Subcutaneous abdominal adipose tissue (tissue), 5 donors: Measurements from ENCODE around the gene TMEM184C.

ENCODE experiments used
- H3K27ac ChIP-seq: one replicate; pipeline ENCODE4 v1.7.0; 2013; ENCODE audit warnings: low read depth, mild to moderate bottlenecking, inconsistent platforms, low read length, moderate library complexity
- H3K27me3 ChIP-seq, 5 donors: one replicate each; pipeline ENCODE4 v1.7.0; 2013; ENCODE audit warnings: low read length in 5 of 5, inconsistent platforms in 1 of 5; ENCODE audit not compliant: control insufficient read depth in 5 of 5, insufficient read depth in 4 of 5
- H3K36me3 ChIP-seq, 5 donors: one replicate each; pipeline ENCODE4 v1.7.0; 2013; ENCODE audit warnings: low read length in 5 of 5; ENCODE audit not compliant: control insufficient read depth in 5 of 5, insufficient read depth in 5 of 5
- H3K4me1 ChIP-seq, 5 donors: one replicate each; pipeline ENCODE4 v1.7.0; 2013; ENCODE audit warnings: low read length in 5 of 5, mild to moderate bottlenecking in 3 of 5, moderate library complexity in 1 of 5; ENCODE audit not compliant: control insufficient read depth in 5 of 5, insufficient read depth in 5 of 5
- H3K4me3 ChIP-seq, 5 donors: one replicate each; pipeline ENCODE4 v1.7.0; 2013; ENCODE audit warnings: low read length in 5 of 5, low read depth in 1 of 5
- H3K9ac ChIP-seq, 5 donors: one replicate each; pipeline ENCODE4 v1.7.0; 2013; ENCODE audit warnings: low read length in 5 of 5, mild to moderate bottlenecking in 4 of 5, moderate library complexity in 3 of 5
- H3K9me3 ChIP-seq, 5 donors: one replicate each; pipeline ENCODE4 v1.7.0; 2013; ENCODE audit warnings: low read length in 5 of 5; ENCODE audit not compliant: control insufficient read depth in 5 of 5
- donor health status: healthy.
- donor health status: healthy.
- donor health status: healthy.
- donor health status: healthy.
- donor health status: healthy.

TMEM184C gene

GRCh38 chr4:147617173-147617840, at the start of gene TMEM184C:
Gene TMEM184C, plus strand, starts transcription at chr4:147617397. Its CDS starts 560 bp downstream, at chr4:147617957.
- peak within 1 kb of the TSS; percentile 77 for H3K27ac ChIP-seq
- H3K9me3 ChIP-seq = no peaks in the 10 kb centered on the region
- peak within 1 kb of the TSS; percentile 79 to 100 (median 93) for H3K9ac ChIP-seq
- H3K4me3 ChIP-seq = peak within 1 kb of the TSS; percentile 79 to 100 (median 97)
- no peaks in the 10 kb centered on the region for H3K27me3 ChIP-seq
- peaks cover 2 to 38% (median 33%) of the 10 kb centered on the region in 5 donors for H3K4me1 ChIP-seq
- peaks cover 0 to 3% (median 0%) of the 10 kb centered on the region in 5 donors for H3K36me3 ChIP-seq

GRCh38 chr4:147570616-147571015, 46.6 kb upstream of the TMEM184C start:
- Histone ChIP-seq H3K4me1 (peaks cover 0 to 4% (median 0%) of the 10 kb centered on the region in 5 donors), H3K27me3 (peaks cover 0 to 3% (median 0%) of the 10 kb centered on the region in 5 donors), H3K9me3 (no peaks in the 10 kb centered on the region), H3K9ac (no peak overlapping the region), H3K27ac (no peak overlapping the region), H3K4me3 (no peak overlapping the region), H3K36me3 (no peaks in the 10 kb centered on the region)

- H3K27ac ChIP-seq = no peak overlapping the region
- H3K9me3 ChIP-seq = no peaks in the 10 kb centered on the region
- peaks cover 0 to 4% (median 0%) of the 10 kb centered on the region in 5 donors for H3K4me1 ChIP-seq
- H3K4me3 ChIP-seq = no peak overlapping the region
- no peaks in the 10 kb centered on the region for H3K36me3 ChIP-seq
- H3K27me3 ChIP-seq = peaks cover 0 to 3% (median 0%) of the 10 kb centered on the region in 5 donors
- H3K9ac ChIP-seq = no peak overlapping the region
Observed at GRCh38 chr4:147571036-147571770, 46.0 kb upstream of the TMEM184C start.

GRCh38 chr4:147576084-147576483, 41.1 kb upstream of the TMEM184C start:
- no peak overlapping the region for H3K27ac ChIP-seq
- H3K27me3 ChIP-seq = peaks cover 0 to 3% (median 0%) of the 10 kb centered on the region in 5 donors
- H3K36me3 ChIP-seq = no peaks in the 10 kb centered on the region
- no peaks in the 10 kb centered on the region for H3K9me3 ChIP-seq
- no peak overlapping the region for H3K9ac ChIP-seq
- peaks cover 0 to under 1% (median 0%) of the 10 kb centered on the region in 5 donors for H3K4me1 ChIP-seq
- no peak overlapping the region for H3K4me3 ChIP-seq

GRCh38 chr4:147578051-147578476, 39.1 kb upstream of the TMEM184C start:
- H3K27me3 ChIP-seq = no peaks in the 10 kb centered on the region
- no peak overlapping the region for H3K9ac ChIP-seq
- no peak overlapping the region for H3K27ac ChIP-seq
- H3K4me1 ChIP-seq = no peaks in the 10 kb centered on the region
- H3K36me3 ChIP-seq = no peaks in the 10 kb centered on the region
- H3K4me3 ChIP-seq = no peak overlapping the region
- H3K9me3 ChIP-seq = no peaks in the 10 kb centered on the region

GRCh38 chr4:147578593-147578992, 38.6 kb upstream of the TMEM184C start:
- Histone ChIP-seq H3K36me3 (no peaks in the 10 kb centered on the region), H3K9ac (no peak overlapping the region), H3K4me3 (no peak overlapping the region), H3K27ac (no peak overlapping the region), H3K9me3 (no peaks in the 10 kb centered on the region), H3K4me1 (no peaks in the 10 kb centered on the region), H3K27me3 (no peaks in the 10 kb centered on the region)

GRCh38 chr4:147580396-147580795, 36.8 kb upstream of the TMEM184C start:
- no peak overlapping the region for H3K4me3 ChIP-seq
- no peak overlapping the region for H3K9ac ChIP-seq
- no peaks in the 10 kb centered on the region for H3K4me1 ChIP-seq
- no peak overlapping the region for H3K27ac ChIP-seq
- H3K36me3 ChIP-seq = no peaks in the 10 kb centered on the region
- H3K27me3 ChIP-seq = no peaks in the 10 kb centered on the region
- peaks cover 0 to 7% (median 4%) of the 10 kb centered on the region in 5 donors for H3K9me3 ChIP-seq

GRCh38 chr4:147581606-147582350, 35.4 kb upstream of the TMEM184C start:
- H3K27me3 ChIP-seq = no peaks in the 10 kb centered on the region
- peaks cover 0 to 7% (median 4%) of the 10 kb centered on the region in 5 donors for H3K9me3 ChIP-seq
- H3K4me1 ChIP-seq = no peaks in the 10 kb centered on the region
- no peak overlapping the region for H3K27ac ChIP-seq
- H3K4me3 ChIP-seq = no peak overlapping the region
- no peaks in the 10 kb centered on the region for H3K36me3 ChIP-seq
- H3K9ac ChIP-seq = no peak overlapping the region

GRCh38 chr4:147582386-147583060, 34.7 kb upstream of the TMEM184C start:
- H3K9ac ChIP-seq = no peak overlapping the region
- H3K27me3 ChIP-seq = no peaks in the 10 kb centered on the region
- peaks cover 0 to 7% (median 4%) of the 10 kb centered on the region in 5 donors for H3K9me3 ChIP-seq
- H3K27ac ChIP-seq = no peak overlapping the region
- no peak overlapping the region for H3K4me3 ChIP-seq
- no peaks in the 10 kb centered on the region for H3K4me1 ChIP-seq
- H3K36me3 ChIP-seq = no peaks in the 10 kb centered on the region
